Testis (tissue), 2 donors: ENCODE results near the gene TNXB.
"Not testable (repeated sequence)": the region's sequence is repeated elsewhere in the genome, so short reads cannot be mapped to it uniquely, and the experiment has no call there.

Experiments used
- CTCF ChIP-seq, 3 experiments: fragments of 450-650 bp in 2 of 3; fragments of 200-600 bp in 1 of 3; sonication (generic) in 1 of 3; IDR thresholded peaks; one replicate each; pipeline ENCODE4 v1.5.1; 2016 to 2019; ENCODE audit warnings: antibody characterized with exemption in 3 of 3, mild to moderate bottlenecking in 2 of 3, moderate library complexity in 1 of 3
- POLR2A ChIP-seq: fragments of 450-650 bp; IDR thresholded peaks from one replicate; pipeline ENCODE4 v1.6.1; 2017; ENCODE audit warnings: antibody characterized with exemption, mild to moderate bottlenecking, moderate library complexity

GRCh38 chr6:32014547-32014946 is 94.6 kb downstream of the TNXB start, which contains the start of gene C4B:
- TF ChIP-seq CTCF (IDR thresholded peaks at IDR 0.05); POLR2A: not testable (repeated sequence)
